K562 (cell line): Measurements from ENCODE around the gene SETDB2. TPM values are rescaled to one million over a fixed set of nuclear protein-coding genes. Genes with fewer than 3 reads are reported as not detected.

ENCODE experiments used
- CLOCK ChIP-seq: fragments of 250-450 bp; sonication (Bioruptor Pico); IDR thresholded peaks from 2 replicates; pipeline ENCODE4 v1.4.0; 2020; ENCODE audit warnings: mild to moderate bottlenecking, moderate library complexity, borderline replicate concordance
- CSDE1 ChIP-seq, 2 experiments: fragments of 450-650 bp; IDR thresholded peaks; 2 replicates each; pipeline ENCODE4 v1.6.1; 2016; ENCODE audit warnings: mild to moderate bottlenecking in 1 of 2
- DMBX1 ChIP-seq: fragments of 250-450 bp; sonication (Bioruptor Pico); IDR thresholded peaks from 2 replicates; pipeline ENCODE4 v1.8.0; 2022; ENCODE audit warnings: inconsistent platforms, mild to moderate bottlenecking, moderate library complexity, borderline replicate concordance
- ELF1 ChIP-seq: fragments of 200-800 bp; sonication (Bioruptor generic); IDR thresholded peaks from 2 replicates; pipeline ENCODE4 v1.6.1; 2016; ENCODE audit warnings: missing genetic modification characterization, missing compliant biosample characterization
- ELF4 ChIP-seq: fragments of 450-650 bp; formaldehyde crosslinking; IDR thresholded peaks from 2 replicates; pipeline ENCODE4 v1.4.0; 2022; ENCODE audit warnings: missing genetic modification characterization
- EP400 ChIP-seq: fragments of 450-650 bp; IDR thresholded peaks from 2 replicates; pipeline ENCODE4 v1.6.1; 2017; ENCODE audit warnings: antibody characterized with exemption, mild to moderate bottlenecking, moderate library complexity
- ERF ChIP-seq: fragments of 450-650 bp; formaldehyde crosslinking; IDR thresholded peaks from 2 replicates; pipeline ENCODE4 v1.4.0; 2020; ENCODE audit warnings: mild to moderate bottlenecking, mixed read lengths
- ESRRA ChIP-seq: fragments of 450-650 bp; IDR thresholded peaks from 2 replicates; pipeline ENCODE4 v1.6.1; 2014; ENCODE audit warnings: low read depth, mild to moderate bottlenecking, moderate library complexity, borderline replicate concordance
- HMG20A ChIP-seq: fragments of 450-650 bp; formaldehyde crosslinking; conservative IDR thresholded peaks from 2 replicates; pipeline ENCODE4 v1.4.0; 2020; ENCODE audit warnings: mild to moderate bottlenecking, mixed read lengths
- ILF3 ChIP-seq: fragments of 450-650 bp; IDR thresholded peaks from 2 replicates; pipeline ENCODE4 v1.6.1; 2018; ENCODE audit warnings: antibody characterized with exemption, mild to moderate bottlenecking, moderate library complexity, borderline replicate concordance
- MCM2 ChIP-seq: fragments of 450-650 bp; IDR thresholded peaks from 2 replicates; pipeline ENCODE4 v1.6.1; 2017; ENCODE audit warnings: low read depth, mild to moderate bottlenecking
- MNT ChIP-seq, 2 experiments: fragments of 450-650 bp; conservative IDR thresholded peaks; 2 replicates each; pipeline ENCODE4 v1.6.1; 2017; ENCODE audit warnings: mild to moderate bottlenecking in 2 of 2, moderate library complexity in 2 of 2
- PATZ1 ChIP-seq: fragments of 250-450 bp; sonication (Bioruptor Pico); IDR thresholded peaks from 2 replicates; pipeline ENCODE4 v1.5.0; 2020; ENCODE audit warnings: mild to moderate bottlenecking, borderline replicate concordance
- RBFOX2 ChIP-seq: fragments of 200-400 bp; formaldehyde crosslinking; IDR thresholded peaks from 2 replicates; pipeline ENCODE4 v1.6.1; 2017; ENCODE audit warnings: low read depth, mild to moderate bottlenecking, low read length, moderate library complexity
- SUPT5H ChIP-seq: fragments of 450-650 bp; IDR thresholded peaks from 2 replicates; pipeline ENCODE4 v1.6.1; 2016
- TFAP4 ChIP-seq: sonication (generic); formaldehyde crosslinking; IDR thresholded peaks from 2 replicates; pipeline ENCODE4 v1.8.0; 2022; ENCODE audit warnings: missing genetic modification reagents, mild to moderate bottlenecking, moderate library complexity, borderline replicate concordance
- YBX1 ChIP-seq: fragments of 450-650 bp; IDR thresholded peaks from 2 replicates; pipeline ENCODE4 v1.7.1; 2016; ENCODE audit warnings: mild to moderate bottlenecking
- ZBTB9 ChIP-seq: fragments of 450-650 bp; formaldehyde crosslinking; IDR thresholded peaks from 2 replicates; pipeline ENCODE4 v1.4.0; 2020; ENCODE audit warnings: mild to moderate bottlenecking, moderate library complexity
- ZFX ChIP-seq: sonication (generic); formaldehyde crosslinking; IDR thresholded peaks from 2 replicates; pipeline ENCODE4 v1.8.0; 2022; ENCODE audit warnings: mild to moderate bottlenecking, missing genetic modification reagents, moderate library complexity
- polyA plus RNA-seq, 8 experiments: library from polyadenylated mRNA; depleted of rRNA in 4 of 8; stranded (reverse) in 5 of 8; unstranded in 3 of 8; fragments of >200 nt; fragmentation: Nextera tagmentation in 2 of 8; fragmentation: Illumina TruSeq in 1 of 8; extraction: Ambion mirVana in 2 of 8; extraction: Trizol in 1 of 8; gene quantifications; 2 replicates each; pipeline versions ENCODE4 v1.2.1 to v1.2.3, GENCODE V29; 2011 to 2014; ENCODE audit warnings: inconsistent platforms in 1 of 8, missing spikeins in 1 of 8
- total RNA-seq, 7 experiments: library from RNA; depleted of rRNA in 6 of 7; stranded (reverse); fragments of >200 nt in 6 of 7; fragmentation: Illumina TruSeq in 2 of 7; extraction: Trizol in 2 of 7; gene quantifications; 2 replicates each; pipeline versions ENCODE4 v1.2.1 to v1.2.3, GENCODE V29; 2011 to 2021; ENCODE audit warnings: low replicate concordance in 1 of 7

The SETDB2 gene
- total and polyA plus RNA-seq, 9 of the 15 experiments (the other 6 are each of a cell fraction or from before 2014, with no cell fraction given) = 1.0 to 9.0 (median 6.1) TPM

- TF ChIP-seq MNT (conservative IDR thresholded peaks at IDR 0.05) (0 out of 4 replicates have a peak, but pooled peaks have one; percentile 29 to 41), CLOCK (CRISPR knock-in tag) (no peak), ZFX (peak; percentile 1; the same call in 1 of the 2 replicates), MCM2 (no peak), SUPT5H (0 out of 2 replicates have a peak, but pooled peaks have one; percentile 13), HMG20A (CRISPR knock-in tag) (no peak), ILF3 (no peak), YBX1 (no peak), ZBTB9 (CRISPR knock-in tag) (no peak), ERF (CRISPR knock-in tag) (no peak), ESRRA (peak; percentile 78), PATZ1 (no peak), EP400 (no peak), DMBX1 (CRISPR knock-in tag) (no peak), TFAP4 (CRISPR knock-in tag) (no peak), RBFOX2 (peak; percentile 1; the same call in 1 of the 2 replicates), ELF1 (tag) (no peak), CSDE1 (IDR thresholded peaks at IDR 0.05) (no peak), ELF4 (CRISPR knock-in tag) (no peak)
Observed at GRCh38 chr13:49444524-49445395, 686 bp downstream of the SETDB2 start (continued).
